GM21529 (cell line): ENCODE results near the gene C1orf52.
"Not testable (repeated sequence)": the region's sequence is repeated elsewhere in the genome, so short reads cannot be mapped to it uniquely, and the experiment has no call there.

Experiments
- ATAC-seq: cut with Tn5 transposase; IDR thresholded peaks from one replicate; pipeline ENCODE4 v1.9.1; 2021; ENCODE audit not compliant: unreplicated experiment

Gene C1orf52

DNA sequence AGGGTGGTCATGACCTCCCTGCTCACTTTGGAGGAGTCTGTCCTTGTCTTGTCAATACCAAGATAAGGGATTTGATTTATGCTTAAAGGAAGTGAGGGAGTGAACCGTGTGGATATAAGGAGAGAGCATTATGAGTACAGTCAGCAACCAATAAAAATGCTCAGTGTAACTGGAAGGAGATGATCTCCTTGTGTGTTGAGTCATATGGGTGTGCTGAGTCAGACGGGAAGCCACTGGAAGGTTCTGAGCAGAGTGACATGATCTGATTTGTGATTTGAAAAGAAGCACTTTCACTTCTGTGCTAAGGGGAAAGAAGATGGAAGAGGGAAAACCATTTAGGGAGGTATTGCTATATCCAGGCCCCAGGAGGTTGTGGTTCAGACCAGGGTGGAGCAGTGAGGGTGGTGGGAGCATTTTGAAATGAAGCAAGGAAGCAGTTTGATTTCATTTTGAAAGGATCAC, 19.4 kb upstream of the C1orf52 start:
- peak; percentile 22 for ATAC-seq

DNA sequence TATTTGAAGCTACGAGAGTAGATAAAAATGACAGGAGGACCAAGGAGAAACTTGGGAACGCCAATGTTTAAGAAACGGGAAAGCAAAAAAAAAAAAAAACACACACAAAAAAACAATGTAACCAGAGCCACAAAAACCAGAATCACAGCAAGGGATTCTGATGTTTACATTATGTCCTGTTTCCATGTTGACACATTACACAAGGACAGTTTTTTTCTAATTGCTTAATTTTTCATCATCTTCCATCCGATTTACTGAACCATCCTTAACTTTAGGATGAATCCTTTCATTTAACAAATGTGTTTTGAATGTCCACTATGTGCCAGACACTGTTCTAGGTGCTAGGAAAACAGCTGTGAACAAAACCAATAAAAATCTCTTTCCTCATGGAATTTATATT, 18.3 kb upstream of the C1orf52 start:
- ATAC-seq = no peak

DNA sequence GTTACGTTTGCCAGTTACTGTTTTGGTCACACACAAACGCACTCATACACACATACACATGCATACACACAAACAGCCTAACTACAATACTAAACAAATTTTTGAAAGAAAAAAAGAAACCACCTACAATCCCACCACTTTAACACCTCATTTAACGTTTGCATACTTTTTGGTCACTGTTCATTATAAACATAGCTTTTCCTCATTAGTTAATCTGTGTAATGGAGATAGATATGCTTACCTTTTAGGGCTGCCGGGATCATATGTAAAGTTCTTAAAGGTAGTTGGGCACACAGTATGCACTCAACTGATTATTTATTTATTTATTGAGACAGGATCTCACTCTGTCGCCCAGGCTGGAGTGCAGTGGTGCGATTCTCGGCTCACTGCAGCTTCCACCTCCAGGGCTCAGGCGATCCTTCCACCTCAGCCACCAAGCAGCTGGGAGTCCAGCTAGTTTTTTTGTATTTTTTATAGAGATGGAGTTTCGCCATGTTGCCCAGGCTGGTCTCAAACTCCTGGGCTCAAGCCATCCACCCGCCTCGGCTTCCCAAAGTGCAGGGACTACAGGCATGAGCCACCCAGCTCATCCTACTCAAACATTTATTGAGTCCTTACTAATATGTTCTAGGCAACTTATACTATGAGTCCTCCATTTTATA, 17.6 kb upstream of the C1orf52 start:
- ATAC-seq = no peak

DNA sequence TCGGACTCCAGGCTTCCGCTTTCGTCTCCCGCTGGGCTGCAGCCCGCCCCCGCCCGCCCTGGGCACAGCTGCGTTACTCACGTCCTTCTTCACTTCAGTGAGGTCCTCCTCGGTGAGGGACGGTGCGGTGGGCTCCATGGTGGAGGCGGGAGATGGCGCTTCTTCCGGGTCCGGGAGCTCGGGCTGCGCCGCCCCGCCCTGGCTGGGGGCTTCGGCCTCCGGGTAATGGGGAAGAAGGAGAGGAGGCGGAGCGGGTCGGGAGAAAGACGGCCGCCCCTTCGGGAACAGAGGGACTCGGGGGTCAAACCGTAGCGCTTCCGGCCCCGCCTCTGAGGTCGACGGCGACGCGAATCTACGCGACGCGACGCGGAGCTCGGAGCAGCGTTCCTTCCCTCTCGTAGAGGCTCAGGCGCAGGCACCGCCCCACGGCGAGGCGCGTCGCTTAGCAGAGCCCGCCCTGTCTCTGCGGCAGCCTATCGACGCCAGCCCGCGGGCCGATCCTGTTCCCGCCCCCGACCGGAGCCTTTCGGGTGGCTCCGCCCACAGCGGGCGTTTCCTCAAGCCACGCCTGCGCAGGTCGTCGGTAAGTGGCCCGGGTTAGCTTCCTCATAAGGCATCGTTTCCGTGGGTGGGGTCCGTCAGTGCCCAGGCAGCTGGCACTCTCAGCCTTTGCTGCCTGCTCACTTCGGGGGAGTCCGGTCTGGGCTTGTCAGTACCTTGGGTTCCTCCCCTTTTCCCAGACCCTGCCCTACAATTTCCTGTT, 16.9 kb upstream of the C1orf52 start, which contains the start of gene BCL10:
Gene BCL10, minus strand, starts transcription at position 418 of the 763 bp plus-strand sequence. Its CDS starts 280 bp downstream, at position 138.
- peak; percentile 94 for ATAC-seq

DNA sequence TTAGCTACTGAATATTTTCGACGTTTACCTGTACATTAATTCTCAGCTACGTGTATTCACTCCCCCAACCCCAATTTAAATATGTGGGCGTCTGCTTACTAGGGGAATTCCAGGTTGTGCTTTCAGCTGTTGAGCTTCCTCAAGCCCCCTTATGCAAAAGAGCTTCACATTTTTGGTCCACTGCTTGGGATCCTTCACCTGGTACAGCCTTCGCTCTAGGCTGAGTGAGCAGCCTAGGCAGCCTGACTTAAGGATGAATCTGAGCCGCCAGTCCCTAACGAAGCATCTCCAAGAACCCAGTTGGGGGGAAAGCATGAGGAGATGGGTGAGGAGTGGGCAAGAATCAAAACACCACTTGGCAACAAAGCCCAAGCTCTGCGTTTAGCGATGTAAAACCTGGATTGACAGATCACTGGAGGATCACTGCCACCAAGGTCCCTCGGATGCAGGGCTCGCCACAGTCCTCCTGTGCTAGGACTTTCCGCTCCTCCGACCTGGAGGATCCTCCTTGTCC, 16.3 kb upstream of the C1orf52 start:
- no peak for ATAC-seq

DNA sequence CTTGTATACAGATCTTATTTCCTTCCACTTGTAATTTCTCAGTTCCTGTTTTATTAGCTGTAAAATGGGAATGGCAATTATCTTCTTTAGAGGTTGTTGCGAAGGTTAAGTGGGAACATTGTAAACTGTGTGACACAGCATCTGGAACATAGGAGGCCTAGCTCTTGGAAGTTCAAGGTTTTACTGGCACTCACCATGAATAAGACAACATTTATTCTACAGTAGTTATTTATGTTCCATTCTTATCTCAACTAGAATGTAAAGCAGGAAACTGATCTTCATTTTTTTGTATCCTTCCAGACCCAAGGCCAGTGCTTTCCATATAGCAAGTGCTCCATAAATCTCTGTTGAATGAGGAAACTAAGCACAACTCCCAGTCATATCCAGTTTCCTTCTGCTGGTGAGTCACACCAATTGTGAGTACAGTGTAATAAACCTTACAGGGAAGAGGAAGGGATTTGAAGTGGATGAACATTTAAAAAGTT, 15.5 kb upstream of the C1orf52 start:
- no peak for ATAC-seq

DNA sequence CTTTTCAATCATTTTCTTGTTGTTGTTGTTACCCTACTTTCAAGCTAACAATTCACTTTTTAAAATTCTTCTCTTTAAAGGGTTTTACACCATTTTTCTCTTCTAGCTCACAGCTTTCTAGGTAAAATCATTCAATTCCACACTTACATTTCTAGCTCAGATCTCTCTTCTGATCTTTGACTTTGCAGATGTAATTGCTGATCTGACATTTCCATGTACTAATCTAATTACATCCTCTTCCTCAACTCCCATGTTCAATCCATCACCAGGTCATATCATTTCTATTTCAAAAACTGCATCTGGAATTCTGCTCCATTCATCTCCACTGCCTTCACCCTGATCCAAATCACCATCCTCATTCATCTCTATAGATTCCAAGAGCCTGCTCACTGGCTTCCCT, 13.9 kb upstream of the C1orf52 start:
- no peak for ATAC-seq

DNA sequence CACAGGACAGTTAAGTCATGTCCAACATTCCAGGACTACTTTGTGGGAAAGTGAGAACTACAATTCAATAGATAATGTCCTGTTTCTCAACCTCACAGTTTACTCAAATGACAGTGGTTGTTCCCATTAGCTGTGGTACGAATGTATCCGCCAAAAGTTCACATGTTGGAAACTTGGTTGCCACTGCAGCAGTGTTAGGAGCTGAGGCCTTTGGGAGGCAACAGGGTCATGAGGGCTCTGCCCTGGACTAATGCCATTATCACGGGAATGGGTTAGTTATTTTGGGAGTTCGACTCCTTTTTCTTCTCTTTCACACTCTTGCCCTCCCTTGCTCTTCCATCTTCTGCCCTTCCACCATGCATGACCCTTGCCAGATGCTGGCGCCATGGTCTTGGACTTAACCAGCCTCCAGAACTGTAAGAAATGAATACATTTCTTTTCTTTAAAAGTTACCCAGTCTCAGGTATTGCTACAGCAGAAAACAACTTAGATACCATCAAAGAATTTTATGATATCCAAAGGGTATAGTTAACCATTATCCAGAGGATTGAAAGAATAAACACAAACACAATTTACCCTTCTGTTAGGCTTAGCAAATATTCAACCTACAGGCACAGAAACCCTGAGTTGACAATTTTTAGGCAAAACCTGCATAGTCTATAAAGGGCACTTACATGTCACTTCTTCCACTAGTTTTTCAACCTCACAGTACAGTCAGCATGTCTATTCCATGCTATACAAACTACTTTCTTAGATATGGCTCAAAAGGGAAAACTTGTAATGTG, 9.5 kb upstream of the C1orf52 start:
- no peak for ATAC-seq

DNA sequence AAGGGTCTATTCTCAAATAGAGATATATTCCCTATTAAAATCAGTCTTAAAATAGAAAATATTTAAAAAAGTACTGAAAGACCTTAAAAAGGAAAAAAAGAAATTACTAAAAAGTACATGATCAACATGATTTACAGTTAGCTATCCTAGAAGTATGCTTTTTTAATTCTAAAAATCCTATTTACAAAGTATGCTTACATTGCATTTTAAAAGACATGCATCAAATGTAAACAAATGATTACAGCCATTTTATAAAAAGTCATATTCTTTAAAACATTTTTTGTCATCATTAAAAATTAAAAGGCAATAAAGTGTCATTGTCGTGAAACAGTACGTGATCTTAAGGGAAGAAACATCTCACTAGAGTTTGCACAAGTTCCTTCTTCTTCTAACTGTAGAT, 7.9 kb upstream of the C1orf52 start:
- ATAC-seq = no peak

DNA sequence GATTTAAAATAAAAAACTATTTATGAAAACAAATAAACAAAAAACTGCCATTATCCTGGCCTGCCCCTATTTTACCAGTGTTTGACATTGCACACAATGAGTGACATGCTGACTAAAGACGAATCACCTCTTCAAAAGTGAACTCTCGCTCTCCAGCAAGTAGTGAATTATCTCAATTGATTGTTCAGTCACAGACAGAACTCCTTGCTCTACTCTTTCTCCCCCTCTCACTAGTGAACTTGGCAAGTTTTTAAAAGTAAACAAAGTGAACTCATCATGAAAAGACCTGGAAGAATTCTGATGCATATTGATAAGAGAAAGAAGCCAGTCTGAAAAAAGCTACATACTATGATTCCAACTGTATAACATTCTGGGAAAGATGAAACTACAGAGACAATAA, 4.7 kb upstream of the C1orf52 start:
- no peak for ATAC-seq

DNA sequence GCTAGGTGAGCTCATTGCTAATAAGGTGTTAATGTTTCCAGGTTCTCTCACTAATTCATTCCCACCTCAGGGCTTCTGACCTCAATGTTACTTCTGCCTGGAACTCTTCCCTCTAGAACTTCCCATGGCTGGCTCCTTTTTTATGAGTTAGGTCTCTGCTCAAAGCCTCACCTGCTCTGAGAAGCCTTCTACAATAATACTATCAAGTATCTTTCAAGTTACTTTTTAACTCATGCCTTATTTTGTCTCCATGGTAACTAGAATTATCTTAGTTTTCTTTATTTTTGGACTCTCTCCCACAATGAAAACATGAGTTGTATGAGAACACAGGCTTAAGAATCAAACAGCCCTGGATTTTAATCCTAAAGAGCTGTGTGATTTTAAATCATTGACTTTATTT, 3.5 kb upstream of the C1orf52 start:
- no peak for ATAC-seq

DNA sequence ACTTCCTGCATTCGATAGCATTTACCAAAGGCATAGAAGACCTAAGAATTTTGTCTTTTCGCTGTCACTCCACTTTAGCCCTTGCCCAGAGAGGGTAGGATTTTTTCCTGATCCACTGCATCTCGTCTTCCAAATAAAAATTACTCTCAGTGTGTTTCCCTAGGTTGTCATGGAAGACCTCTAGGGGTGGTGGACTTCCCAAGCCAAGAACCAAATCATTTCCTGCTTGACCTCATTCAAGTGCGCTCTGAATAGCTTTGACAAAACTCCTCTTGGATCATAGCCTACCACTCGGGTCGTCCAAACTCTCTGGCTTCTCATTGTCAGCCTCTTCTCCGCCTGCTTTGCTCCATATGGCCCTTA, 431 bp upstream of the C1orf52 start:
- ATAC-seq = no peak

DNA sequence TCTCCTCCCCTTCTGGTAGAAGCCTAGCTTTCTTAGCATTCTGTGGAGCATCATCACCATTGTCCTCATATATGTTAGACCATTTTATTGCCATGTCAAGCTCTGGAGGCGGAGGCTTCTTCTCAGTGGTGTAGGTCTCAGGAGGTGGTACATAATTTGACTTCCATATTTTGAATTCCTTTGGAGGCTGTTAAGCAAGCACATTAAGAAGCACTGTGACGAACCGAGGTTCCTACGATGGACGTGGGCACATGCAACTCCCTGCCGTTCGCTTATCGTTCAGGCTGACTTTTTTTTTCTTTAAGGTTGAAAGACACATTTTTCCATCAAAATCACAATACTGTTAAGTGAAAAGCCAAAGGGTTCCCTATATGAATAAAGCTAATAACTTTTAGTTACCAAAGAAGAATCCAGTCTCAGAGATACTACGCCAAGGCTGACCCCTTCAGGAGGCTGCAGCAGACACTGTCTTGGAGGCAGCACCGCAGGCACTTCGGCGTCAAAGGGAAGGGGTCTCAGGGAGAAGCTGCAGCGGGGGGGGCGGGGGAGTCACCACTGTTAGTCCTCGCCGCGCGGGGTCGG, 835 bp downstream of the C1orf52 start:
- ATAC-seq = no peak

DNA sequence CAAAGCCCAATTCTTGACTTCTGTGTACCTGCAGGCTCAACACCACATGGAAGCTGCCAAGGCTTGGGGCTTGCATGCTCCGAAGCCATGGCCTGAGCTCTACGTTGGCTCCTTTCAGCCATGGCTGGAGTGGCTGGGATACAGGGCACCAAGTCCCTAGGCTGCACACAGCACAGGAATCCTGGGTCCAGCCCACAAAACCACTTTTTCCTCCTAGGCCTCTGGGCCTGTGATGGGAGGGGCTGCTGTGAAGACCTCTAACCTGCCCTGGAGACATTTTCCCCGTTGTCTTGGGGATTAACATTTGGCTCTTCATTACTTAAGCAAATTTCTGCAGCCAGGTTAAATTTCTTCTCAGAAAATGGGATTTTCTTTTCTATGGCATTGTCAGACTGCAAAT, 10.4 kb downstream of the C1orf52 start:
- ATAC-seq = not testable (repeated sequence)

DNA sequence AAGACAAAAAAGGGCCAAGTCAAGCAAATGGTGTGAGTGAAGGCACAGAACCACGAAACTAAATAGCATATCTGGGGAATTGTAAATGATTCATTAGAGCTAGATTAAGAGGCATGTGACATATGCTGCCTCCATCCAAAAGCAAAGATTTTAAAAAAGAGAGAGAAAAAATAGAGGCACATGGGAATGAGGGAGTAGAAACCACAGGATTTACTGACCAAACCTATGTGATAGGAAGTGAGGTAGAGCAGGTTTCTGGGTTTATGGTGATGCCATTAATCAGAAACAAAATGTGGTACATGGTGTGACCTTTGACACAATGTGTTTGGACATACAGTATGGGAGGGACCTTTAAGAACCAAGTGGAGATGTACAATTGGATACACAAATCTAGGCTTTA, 13.6 kb downstream of the C1orf52 start:
- no peak for ATAC-seq

DNA sequence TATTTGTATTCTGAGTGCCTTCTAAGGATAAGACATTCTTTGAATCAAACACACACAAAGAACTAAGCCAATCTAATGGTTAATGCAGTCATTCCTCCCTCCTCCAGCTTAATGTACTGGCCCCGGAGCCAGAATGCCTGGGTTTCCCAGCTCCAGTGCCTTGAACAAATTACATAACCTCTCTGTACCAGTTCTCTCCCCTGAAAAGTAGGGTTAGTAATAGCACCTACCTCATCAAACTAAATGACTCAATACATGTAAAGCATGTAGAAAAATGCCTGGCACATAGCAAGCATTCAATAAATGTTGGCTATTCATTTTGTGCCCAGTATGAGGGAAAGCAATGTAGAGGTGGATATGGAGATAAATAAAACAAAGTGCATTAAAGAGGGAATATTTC, 14.0 kb downstream of the C1orf52 start:
- ATAC-seq = no peak

DNA sequence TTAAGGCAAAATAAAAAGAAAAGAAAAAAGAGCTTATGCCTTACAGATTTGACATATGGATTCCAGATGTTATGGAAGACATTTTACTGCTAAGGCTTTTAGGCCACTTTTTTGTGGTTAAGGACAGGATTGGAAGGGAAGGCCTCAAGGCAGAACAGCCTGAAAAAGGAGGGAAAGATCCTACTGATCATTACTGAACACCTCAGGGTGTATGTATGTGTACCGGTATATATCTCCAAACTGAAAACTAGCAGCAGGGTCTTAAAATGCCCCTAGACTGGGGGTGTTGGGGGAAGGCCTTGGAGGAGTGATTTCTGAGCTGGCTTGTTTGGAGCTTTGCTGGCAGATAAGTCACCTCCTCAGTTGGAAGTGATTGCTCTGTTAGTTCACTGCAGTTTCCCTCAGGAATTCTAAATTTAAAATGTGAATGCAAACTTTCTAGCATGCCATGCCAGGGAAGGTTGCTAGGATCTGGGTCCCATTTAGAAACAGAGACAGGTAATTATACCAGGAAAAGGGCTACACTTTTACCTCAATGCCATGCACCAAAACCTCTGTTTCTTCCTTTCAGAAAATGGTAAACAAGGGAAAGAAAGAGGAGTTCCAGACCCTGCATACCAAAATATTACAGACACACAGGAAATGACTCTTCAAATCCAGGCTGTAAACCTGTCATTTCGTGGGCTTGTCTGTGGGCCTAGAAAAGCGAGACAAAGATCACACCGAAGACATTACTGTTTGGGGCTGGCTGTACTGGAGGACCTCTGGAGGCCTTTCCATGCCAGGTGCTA, 15.0 kb downstream of the C1orf52 start:
- no peak for ATAC-seq

DNA sequence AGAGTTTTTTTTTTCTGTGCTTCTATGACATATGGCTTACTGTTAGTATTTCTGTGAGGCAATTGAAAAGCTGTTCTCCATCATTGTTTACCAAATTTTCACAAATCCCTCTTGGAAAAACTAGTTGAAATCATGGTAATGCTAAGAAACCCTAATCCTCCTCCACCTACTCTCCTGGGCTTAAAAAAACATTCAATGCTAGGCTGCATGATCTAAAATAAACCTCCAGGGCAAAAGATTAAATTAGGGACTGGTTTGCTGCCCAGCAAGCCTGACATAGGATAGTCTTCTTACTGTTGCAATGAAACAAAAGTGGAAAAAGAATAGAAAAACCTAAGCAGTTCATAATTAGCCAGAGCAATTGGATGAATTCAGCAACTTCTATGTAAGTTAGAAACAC, 16.1 kb downstream of the C1orf52 start:
- no peak for ATAC-seq

DNA sequence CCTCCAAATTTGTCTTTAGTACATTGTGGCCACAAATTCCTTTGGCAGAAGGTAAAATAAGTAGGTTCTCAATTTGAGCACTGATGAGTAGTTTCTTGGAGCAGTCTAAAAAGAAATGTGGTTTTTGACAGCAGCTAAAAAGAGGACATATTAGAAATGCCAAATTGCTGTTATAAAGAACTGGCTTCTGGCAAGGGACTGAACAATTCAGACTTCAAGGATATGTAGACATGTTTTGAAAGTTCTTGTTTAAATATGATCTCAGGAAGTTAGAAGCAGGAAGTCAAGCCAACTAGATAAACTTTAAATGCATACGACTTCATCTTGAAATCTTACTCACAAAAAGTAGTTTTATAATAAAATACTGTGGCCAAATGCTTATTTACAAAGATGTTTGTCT, 18.8 kb downstream of the C1orf52 start:
- ATAC-seq = no peak

DNA sequence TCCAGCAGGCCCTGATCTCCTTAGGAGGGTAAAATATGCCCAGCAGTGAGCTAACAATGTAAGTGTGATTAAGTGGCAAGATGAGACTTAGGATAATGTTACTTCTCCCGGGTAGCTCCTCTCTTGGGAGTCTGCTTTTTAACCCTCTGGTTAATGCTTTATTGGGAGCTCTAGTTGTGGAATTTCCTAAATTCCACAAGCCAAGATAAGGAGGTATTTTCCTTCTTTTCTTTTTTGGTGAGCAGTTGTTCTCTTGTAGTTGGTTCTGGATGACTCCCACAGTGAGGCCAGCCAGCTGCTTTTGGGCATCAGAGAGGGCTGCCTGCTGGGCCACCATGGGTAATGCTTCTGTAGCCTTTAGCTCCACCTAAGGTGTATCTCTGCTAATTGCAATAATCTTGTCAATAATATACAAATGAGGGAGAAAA, 19.3 kb downstream of the C1orf52 start:
- peak; percentile 82 for ATAC-seq
